ENCODE measurements around the gene HSPA6.
"Not testable (repeated sequence)": the region's sequence is repeated elsewhere in the genome, so short reads cannot be mapped to it uniquely, and the experiment has no call there.

The HSPA6 gene

DNA sequence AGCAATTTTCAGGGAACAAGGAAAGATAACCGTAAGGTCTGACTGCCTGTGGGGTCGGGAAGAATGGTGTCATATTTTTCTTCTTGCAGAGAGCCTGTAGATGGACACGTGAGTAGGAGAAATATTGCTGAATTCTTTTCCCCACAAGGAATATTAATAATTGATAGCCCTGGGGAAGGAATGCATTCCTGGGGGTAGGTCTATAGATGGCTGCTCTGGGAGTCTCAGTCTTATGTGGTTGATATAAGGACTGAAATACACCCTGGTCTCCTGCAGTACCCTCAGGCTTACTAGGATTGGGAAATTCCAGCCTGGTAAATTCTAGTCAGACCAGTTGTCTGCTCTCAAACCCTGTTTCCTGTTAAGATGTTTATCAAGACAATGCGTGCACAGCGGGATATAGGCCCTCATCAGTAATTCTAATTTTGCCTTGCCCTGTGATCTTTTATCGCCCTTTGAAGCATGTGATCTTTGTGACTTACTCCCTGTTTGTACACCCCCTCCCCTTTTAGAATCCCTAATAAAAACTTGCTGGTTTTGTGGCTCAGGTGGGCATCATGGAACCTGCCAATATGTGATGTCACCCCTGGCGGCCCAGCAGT is 12.8 kb downstream of the HSPA6 start:
- not testable (repeated sequence) for DNase-seq

DNA sequence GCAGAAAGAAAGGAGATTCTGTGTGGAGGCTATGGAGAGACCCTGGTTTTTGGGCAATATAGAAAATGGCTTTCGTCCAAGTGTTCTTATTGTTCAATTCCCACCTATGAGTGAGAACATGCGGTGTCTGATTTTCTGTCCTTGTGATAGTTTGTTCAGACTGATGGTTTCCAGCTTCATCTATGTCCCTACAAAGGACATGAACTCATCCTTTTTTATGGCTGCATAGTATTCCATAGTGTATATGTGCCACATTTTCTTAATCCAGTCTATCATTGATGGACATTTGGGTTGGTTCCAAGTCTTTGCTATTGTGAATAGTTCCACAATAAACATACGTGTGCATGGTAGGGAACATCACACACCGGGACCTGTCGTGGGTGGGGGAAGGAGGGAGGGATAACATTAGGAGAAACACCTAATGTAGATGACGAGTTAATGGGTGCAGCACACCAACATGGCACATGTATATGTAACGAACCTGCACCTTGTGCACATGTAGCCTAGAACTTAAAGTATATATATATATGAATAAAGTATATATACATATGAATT is 14.7 kb downstream of the HSPA6 start:
- DNase-seq, result not testable (repeated sequence)

DNA sequence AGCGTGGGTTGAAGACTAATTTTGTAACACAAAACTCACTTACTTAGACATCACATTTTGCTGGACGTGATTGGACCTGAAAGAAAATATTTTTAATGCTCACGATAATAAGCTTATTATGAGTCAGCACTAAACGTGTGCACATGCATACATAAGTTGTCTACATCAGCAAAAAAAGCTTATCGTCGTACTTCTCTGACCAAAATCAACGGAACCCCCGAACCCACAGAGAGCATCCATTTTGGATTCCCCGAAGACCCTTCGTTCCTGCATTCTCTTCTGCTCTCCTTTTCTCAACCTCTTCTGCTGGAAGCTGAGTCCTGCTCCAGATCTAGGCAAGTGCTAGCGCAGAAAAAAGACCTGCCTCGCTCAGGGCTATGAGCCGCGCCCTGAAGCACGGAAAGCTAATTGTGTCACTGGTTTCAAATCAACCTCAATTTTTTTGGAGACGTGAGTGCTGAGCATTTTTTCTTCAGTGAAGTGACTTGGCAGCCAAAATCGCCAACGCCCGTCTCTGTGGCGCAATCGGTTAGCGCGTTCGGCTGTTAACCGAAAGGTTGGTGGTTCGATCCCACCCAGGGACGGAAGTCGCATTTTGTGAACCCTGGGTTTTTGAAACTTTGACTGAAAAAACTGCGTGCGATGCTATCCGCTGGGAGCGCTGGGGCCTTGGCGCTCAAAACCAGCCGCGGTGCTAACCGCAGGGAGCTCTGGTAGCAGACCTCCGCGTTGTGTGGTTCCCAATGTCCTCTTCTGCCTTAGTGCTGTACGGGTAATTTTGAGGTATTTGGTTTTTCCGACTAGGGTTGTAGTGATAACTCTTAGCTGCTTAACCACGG is 15.6 kb downstream of the HSPA6 start:
- DNase-seq, result peak; percentile 84

DNA sequence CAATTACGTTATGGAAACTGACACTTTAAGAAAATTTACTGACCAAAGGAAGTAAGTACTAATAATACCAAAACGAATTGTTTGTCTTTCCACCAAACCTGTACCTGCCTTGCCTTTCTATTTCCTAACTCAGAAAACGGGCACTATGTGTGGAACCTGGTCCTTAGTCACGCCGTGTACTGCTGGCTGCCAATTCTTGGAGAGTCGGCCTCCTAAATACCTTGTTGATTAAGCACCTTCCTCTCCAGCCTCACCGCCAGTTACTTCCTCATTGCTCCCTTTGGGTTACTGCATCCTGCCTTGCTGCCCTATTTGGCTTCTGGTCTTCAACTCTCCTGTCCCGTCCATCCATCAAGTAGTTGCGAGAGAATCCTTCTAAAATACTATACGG is 16.2 kb downstream of the HSPA6 start:
- DNase-seq, result not testable (repeated sequence)

DNA sequence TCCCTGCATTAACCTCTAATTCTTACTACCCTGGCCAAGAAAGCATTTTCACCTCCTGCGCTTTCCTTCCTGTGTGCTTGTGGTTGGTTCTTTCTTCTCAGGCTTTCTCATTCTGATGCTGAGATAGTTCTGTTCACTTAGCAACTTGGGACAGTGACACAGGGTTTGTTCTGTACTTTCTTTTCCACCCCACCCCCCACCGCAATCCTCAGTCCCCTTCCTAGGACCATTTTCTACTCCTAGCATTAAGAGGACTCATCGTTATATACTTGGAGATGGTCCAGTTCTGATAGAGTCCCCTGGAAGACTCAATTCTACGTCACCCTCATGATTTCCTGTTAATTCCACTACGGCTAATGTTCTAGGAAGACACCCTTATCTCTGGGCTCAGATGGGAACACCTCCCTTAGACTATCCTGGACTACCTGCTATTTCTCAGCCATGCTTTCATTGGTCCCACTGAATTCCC is 17.8 kb downstream of the HSPA6 start:
- not testable (repeated sequence) for DNase-seq

DNA sequence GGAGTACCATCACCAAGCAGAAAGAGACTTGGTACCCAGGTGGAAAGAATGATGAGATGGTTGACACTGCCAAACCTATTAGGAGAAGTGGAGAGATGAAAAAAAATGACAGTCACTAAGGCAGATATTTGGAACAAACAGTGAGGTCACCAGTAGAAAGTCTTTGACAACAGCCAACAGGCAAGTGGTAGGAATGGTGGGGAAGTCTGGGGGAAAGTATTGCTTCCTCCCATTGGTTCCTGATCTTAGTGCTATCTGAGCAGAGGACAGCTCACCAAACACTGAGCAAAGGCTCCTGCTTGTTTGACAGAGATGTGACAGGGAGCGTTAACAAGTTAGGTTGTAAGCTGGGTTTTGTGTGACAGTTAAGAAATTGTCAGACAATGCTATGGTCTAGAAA is 18.8 kb downstream of the HSPA6 start:
- not testable (repeated sequence) for DNase-seq

DNA sequence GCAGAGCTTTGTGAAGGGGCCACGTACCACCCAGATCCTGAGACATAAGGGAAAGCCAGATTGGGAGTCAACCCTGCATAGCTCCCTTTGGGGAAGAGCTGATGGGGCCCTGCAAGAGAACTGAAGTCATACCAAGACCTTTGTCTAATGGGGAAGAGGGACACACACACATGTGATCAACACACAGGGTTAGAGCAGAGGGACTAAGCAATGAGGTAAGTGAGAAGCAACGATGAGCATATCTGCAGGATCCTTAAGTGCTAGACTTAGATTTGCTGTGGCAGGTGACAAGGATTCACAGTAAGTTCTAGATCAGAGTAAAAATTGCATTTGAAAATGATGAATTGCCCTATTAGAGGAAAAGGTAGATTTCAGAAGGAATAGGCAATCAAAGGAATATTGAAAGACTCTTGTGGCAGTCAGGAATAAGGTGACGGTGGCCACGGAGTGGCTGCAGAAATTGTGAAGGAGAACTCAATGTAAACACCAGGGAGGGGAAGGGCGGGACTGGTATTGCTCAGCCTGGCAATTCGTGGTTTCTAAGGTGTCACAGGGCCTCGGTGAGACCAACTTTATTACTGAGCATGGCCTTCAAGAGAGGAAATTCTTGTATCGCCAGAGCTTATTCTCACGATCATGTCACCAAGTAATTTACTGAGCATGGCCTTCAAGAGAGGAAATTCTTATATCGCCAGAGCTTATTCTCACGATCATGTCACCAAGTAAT is 20.8 kb downstream of the HSPA6 start:
- not testable (repeated sequence) for DNase-seq

DNA sequence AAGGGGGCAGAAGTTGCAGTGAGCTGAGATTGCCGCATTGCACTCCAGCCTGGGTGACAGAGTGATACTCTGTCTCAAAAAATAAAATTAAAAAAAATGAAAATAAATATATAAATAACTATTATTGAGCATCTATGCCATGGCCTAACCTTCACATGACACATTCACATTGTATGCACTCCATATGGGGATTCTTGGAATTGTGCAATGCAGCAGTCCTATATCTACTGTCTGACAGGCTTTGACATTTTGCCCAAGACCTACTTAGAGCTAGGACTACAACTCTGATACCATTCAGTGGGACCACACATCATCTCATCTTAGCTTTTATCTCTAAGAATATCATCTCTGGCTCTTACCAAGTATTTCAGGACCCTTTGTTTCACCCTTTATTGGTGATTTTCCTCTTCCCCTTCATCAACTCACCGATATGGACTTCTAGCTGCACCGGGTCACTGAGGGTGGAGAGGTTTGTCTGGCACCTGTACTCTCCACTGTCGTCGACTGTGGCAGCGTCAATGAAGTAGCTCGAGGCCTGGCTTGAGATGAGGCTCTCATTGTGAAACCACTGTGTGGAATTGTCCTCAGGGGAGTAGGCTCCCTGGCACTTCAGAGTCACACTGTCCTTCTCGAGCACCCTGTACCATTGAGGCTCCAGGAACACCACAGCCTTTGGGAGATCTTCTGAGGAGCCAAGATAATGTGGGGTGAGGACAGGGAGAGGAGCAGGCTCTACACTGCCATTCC is 23.8 kb downstream of the HSPA6 start:
- not testable (repeated sequence) for DNase-seq

DNA sequence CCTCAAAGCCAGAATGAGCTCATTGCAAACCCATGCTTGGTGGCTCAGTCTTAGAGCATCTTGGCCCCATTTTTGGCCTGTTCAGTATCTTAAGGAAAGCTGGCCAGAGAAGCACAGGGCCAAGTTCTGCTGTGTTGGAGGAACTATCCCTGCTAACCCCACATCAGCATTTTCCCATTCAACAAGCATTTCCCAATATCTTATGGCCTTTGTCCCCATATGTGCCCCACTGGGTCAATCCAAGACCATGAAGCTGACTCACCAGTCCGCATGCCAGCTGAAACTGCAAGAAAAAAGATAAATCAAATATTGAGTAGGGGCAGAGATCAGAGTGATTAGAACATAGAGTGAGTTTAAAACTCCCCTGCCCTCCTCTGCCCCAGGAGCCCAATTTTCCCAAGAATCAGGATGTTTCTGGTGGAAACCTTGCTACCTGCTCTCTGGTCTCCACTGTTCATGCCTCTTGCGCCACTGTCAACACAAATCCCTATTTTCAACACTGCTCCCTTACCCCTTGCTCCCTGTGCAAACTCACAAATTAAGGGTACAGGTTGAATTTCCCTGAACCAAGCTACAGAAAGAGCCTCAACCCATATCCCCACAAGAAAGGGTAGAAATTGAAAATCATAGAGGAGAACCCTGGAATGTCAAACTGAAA is 24.5 kb downstream of the HSPA6 start:
- DNase-seq, result not testable (repeated sequence)

DNA sequence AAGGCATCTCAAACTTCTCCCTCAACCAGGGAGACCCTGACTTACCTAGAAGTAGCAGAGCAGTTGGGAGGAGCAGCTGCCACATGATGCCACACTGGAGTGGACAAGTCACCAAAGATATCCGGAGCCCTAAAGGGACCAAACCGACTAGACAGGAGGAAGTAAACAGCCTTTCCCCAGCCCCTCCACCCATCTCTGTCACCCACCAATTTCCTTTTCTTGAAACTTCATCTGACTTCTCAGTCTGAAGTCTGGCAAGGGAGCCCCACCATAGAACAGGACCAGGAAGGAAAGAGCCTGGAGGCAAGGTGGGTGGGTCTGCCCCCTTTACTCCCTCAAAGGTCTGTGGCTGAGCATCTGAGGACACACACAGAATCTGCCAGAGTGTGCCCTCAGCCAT is 25.3 kb downstream of the HSPA6 start, which contains the start of gene FCGR3A:
FCGR3A (minus strand) TSS at position 167 of the 400 bp plus-strand sequence; CDS start at position 85, 82 bp downstream.
- DNase-seq, result no peak

DNA sequence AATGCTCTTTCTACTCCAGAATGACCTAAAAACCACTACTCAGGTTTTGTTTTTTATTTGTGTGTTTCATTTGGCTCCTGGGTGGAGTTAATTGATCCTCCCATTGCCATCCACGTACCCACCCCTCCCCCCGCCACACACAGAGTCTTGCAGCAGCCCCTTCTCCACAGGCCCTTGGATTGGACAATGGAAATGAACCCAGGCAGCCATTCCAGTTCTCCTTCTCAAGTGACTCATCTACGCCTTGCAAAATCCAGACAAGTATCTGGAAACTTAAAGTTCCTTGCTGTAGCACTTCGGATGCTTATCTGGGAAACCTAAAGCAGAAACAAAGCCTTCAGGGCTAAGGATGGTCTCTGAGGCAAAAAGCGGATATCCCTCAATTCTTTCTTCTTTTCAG is 26.6 kb downstream of the HSPA6 start:
- not testable (repeated sequence) for DNase-seq

DNA sequence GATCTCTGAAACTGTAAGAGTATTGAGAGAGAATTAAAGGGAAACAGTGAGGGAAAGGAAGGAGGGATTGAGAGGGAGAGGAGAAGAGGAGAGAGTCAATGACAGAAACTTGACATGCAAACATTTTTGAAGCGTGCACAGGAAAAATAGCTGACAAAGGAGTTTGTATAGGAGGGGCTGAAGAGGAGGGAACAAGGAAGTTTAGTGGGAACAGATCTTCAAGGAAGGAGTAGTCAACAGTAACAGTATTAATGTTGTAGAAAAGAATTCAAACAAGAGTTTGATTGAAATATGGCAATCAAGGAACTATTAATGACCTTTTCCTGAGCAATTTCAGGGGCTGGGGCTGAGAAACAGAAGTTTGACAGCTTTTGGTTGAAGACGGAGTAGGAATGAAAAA is 29.3 kb downstream of the HSPA6 start:
- DNase-seq, result not testable (repeated sequence)

DNA sequence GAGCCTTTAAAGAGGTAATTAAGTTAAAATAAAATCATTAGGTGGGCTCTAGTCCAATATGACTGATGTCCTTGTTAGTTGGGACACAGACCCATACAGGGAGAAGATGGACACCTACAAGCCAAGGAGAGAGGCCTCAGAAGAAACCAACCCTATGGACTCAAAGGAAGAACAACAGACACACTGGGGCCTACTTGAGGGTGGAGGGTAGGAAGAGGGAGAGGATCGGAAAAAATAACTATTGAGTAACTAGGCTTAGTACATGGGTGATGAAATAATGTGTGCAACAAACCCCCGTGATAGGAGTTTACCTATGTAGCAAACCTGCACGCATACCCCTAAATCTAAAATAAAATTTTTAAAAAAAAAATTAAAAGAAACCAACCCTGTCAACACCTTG is 30.0 kb downstream of the HSPA6 start:
- not testable (repeated sequence) for DNase-seq

DNA sequence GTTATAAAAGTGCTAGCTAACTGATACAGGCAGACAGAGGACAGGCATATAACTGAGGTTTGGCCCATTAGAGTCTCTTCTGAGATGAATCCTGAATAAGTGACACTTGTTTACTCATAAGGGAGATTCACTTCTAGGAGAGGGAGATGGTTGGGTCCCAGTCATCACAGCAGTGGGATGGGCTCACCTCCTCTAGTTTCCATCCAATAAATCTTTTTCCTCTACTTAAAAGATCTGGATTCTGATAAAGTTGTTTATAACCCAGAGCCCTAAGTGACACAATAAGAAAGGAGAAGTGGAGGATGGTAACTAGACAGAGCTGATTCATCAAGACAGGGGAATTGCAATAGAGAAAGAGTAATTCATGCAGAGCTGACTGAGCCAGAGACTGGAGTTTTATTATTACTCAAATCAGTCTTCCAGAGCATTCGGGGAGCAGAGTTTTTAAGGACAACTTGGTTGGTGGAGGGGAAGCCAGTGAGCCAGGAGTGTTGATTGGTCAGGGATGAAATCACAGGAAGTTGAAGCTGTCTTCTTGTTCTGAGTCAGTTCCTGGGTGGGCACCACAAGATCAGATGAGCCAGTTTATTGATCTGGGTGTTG is 30.6 kb downstream of the HSPA6 start:
- not testable (repeated sequence) for DNase-seq

DNA sequence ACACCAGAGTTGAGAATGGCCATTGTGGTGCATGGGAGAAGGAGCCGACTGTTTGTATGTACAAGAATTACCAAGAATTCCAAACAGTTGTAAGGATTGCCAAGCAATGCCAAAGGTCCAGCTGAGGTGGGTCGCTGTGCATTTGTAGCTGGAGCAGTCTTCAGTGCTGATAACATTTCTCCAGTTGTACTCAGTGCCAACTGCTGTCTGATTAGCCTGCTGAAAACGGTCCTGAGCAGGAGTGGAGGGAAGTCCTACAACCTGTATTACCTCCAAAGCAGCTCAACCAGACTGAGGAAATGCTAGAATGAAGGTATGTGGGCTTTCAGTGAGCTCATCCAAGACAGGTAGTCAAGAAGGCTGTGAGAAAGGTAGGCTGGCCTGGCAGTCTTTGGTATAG is 31.8 kb downstream of the HSPA6 start:
- not testable (repeated sequence) for DNase-seq

DNA sequence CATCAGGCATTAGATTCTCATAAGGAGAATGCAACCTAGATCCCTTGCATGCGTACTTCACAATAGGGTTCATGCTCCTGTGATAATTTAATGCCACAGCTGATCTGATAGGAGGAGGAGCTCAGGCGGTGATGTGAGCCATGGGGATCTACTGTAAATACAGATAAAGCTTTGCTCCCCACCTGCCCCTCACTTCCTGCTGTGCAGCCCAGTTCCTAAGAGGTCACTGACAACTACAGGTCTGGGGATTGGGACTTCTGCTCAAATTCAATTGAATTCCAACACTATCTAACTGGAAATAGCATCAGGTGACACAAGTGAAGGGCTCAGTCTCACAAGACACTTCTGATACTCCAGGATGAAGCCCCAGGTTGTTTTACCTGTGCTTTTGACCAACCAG is 32.6 kb downstream of the HSPA6 start:
- DNase-seq, result not testable (repeated sequence)

DNA sequence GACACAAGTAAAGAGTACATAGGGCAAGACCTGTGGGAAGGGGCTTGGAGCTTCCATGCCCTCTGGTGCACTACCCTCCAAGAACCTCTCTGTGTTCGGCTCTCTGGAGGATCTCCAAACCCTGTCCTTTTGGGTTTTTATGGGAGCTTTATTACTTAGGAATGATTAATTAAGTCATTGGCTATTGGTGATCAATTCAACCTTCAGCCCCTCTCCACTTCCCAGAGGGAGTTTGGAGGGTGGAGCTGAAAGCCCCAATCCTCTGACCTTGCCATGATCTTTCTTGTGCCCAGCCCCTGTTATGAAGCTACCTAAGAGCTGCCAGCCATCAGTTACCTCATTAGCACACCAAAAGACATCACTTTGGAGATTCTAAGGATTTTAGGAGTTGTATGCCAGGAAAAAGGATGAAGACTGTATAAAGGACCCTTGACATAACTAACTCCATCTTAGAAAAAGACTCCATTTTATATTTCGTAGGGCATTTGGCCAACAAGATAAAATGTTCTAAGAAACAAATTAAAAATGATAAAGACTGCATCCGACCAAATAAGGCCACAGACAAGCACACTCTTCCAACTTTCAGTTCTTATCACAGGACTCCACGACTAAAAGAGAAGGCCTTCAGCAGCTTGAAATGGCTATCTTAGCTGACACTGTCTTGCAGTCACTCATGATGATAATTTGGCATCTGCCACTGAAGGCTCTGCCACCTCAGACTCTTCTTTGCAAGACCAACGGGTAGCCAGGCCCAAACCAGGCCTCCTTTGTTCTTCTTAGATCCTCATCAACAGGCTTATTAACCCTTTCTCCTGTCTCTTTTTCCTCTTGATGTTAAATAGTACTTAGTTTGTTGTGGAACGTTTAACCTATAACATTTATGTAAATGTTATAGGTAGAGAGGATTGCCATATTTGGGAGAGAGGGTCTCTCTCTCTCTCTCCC is 33.4 kb downstream of the HSPA6 start:
- not testable (repeated sequence) for DNase-seq

DNA sequence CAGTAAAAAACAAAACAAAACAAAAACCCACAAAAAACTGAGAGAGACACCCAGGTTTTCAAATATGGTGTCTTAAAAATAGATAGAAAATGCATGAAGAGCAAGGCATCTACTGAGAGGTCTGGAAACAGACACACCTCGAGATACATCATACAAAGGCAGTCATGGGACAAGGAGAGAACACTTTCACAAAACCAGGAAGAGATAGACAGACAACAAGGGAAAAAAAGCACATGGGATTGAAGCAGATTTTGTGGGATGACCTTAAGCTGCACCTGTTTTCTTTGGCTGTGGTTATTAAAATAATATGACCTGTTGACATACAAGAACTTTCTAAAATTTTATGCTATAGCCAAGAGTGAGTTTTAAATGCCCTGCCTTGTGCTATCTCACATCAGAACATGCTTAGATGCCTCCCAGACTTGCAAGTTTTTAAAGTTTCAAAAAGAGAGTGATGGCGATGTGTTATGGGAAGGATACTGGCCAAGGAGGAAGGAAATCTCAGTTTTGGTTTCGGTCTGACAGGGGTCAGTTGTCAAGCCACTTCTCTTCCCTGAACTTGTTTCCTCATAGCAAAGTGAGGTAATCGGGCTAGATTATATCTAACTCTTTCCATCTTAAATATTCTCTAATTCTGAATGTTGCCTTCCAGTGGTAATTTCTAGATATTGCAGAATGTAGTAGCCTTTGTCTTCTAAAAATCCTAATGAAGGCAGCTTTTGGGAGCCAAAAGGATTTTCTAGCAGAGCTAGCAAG is 36.8 kb downstream of the HSPA6 start:
- DNase-seq, result not testable (repeated sequence)

DNA sequence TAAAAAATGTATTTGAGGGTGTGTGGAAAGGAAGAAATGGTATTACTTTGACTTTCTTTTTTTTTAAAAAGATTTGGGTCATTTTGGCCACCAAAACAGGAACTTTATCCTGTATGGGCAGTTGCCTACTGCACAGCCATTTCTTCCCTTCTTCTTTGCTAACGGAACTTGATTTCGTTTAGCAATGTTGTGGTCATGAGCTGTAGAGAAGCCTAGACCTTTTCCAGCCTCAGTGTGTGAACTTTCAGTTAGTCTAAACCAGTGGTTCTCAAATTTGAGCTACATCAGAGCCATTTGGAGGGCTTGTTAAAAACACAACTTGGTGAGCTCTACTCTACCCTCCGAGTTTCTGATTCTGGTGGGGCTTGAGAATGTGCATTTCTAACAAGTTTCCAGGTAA is 38.1 kb downstream of the HSPA6 start:
- not testable (repeated sequence) for DNase-seq

All from fibroblast of skin of right quadriceps (primary cell).